Pancreas (tissue), 10 donors: ENCODE data around the gene MATN3. TPM values are rescaled to one million over a fixed set of nuclear protein-coding genes. Genes with fewer than 3 reads are reported as not detected.

Source experiments
- ATAC-seq, 4 donors: fragments of 200-7000 bp; cut with Tn5 transposase; one replicate each; pipeline versions ENCODE4 v1.8.0 to v1.9.1; 2020; ENCODE audit warnings: mild to moderate bottlenecking in 4 of 4, moderate library complexity in 4 of 4
- DNase-seq, 6 donors: peaks; one replicate each; pipeline ENCODE4 v3.0.0-alpha.2; 2020
- FAIRE-seq: peaks from 2 replicates; lab custom pipeline; 2012; peaks lifted over from hg19 to GRCh38; lab: Jason Lieb, UNC
- H3K27ac ChIP-seq, 4 donors: fragments of 200-600 bp; sonication (generic); 1 replicate in 3 of 4; 2 replicates in 1 of 4; pipeline versions ENCODE4 v1.5.0 to v1.8.0; 2020
- H3K27me3 ChIP-seq, 4 donors: fragments of 200-600 bp; one replicate each; pipeline ENCODE4 v1.8.0; 2021
- H3K36me3 ChIP-seq, 3 donors: fragments of 200-600 bp; sonication (generic) in 1 of 3; one replicate each; pipeline versions ENCODE4 v1.5.0 to v1.8.0; 2020 to 2021
- H3K4me1 ChIP-seq, 3 donors: fragments of 200-600 bp; one replicate each; pipeline ENCODE4 v1.8.0; 2021
- H3K4me3 ChIP-seq, 4 donors: fragments of 200-600 bp; sonication (generic) in 2 of 4; one replicate each; pipeline versions ENCODE4 v1.5.0 to v1.8.0; 2020 to 2021
- H3K9me3 ChIP-seq, 4 donors: fragments of 200-600 bp; one replicate each; pipeline ENCODE4 v1.8.0; 2021
- WGBS, 2 donors: extraction: QIAGEN DNeasy Blood & Tissue Kit; methylation state at CpG; one replicate each; pipeline ENCODE4 v1.1.7; 2013; 5-methylcytosine and 5-hydroxymethylcytosine counted together
- intact Hi-C, 3 donors: fragments of 100-400 bp; cut with DNase I; formaldehyde crosslinking; loops; one replicate each; pipeline versions ENCODE4 v1.11.1 to v1.14.2; 2022
- polyA plus RNA-seq, 2 donors: library from polyadenylated mRNA; stranded (reverse); fragments of 200-250 nt; gene quantifications; one replicate each; pipeline ENCODE4 v1.2.3, GENCODE V29; 2013
- total RNA-seq, 6 donors: library from RNA; stranded (reverse); fragmentation: NEBNext Ultra II Directional in 4 of 6; extraction: Animal tissue kit (Norgen Biotek cat#: 25700) in 4 of 6; gene quantifications; one replicate each; pipeline versions ENCODE4 v1.2.1 to v1.2.4, GENCODE V29; 2021 to 2023
- TF ChIP-seq, protein P1 (sequence below), 4 donors: fragments of 200-600 bp; sonication (generic) in 3 of 4; IDR thresholded peaks; one replicate each; pipeline versions ENCODE4 v1.5.0 to v1.8.0; 2021; ENCODE audit warnings: antibody characterized with exemption in 4 of 4
- donor health status: healthy with polysubstance abuse.
- donor health status: DM: no; HTN: no; CAD: no; lungs with moderate emphysema.
- donor health status: DM: no; HTN: no; CAD: no.
- donor health status: control.
- donor health status: control.
- donor health status: Bipolar disorder and iron deficiency.
- donor health status: DM: yes; HTN: yes; CAD: no.
- donor health status: DM: no; HTN: no; CAD: no.
- donor health status: DM: no; HTN: no; CAD: no.
- donor health status: DM: yes; HTN: yes; CAD: no.

MATN3 gene, protein sequence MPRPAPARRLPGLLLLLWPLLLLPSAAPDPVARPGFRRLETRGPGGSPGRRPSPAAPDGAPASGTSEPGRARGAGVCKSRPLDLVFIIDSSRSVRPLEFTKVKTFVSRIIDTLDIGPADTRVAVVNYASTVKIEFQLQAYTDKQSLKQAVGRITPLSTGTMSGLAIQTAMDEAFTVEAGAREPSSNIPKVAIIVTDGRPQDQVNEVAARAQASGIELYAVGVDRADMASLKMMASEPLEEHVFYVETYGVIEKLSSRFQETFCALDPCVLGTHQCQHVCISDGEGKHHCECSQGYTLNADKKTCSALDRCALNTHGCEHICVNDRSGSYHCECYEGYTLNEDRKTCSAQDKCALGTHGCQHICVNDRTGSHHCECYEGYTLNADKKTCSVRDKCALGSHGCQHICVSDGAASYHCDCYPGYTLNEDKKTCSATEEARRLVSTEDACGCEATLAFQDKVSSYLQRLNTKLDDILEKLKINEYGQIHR
- total RNA-seq (1 to 10 TPM in 1 of 6 donors, under 1 TPM in 3, not detected in 2; 0.25 to 3.5 (median 0.52) TPM), polyA plus RNA-seq (under 1 TPM; 0.23 to 0.54 TPM)

DNA sequence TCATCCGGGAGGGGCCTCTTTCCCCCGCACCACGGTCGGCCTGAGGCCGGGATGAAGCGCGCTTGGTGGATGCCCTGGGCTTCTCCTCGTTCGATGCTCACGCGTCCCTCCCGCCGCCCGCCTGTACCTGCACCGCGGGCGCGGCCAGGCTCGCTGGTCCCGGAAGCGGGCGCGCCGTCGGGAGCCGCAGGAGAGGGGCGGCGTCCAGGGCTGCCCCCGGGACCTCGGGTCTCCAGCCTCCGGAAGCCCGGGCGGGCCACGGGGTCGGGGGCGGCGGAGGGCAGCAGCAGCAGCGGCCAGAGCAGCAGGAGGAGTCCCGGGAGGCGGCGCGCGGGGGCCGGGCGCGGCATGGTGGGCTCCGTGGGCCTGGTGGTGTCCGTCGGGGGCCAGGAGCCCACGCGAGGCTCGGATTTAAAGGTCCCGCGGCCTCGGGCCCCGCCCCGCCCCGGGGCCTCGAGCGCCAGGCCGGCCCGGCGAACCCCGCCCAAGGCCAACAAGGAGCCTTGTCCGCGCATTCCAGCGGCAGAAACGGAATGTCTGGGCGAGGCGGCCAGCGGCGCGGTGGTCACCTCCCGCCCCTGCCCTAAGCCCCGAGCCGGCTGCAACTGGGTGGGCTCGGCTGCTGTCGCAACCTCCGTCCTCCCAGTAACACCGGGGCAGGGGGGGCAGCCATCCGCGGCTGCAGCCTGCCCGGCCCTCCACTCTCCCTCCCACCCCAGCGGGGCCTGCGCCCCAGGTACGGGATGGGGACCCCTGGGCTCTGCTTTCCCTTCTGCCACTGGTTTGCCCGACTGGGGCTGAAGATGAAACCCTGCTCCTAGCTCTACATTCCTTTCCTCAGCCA, at the start of gene MATN3:
Gene MATN3 (minus strand): TSS at position 387 of the 844 bp plus-strand sequence. CDS start 37 bp downstream, at position 350.
- ATAC-seq (peak; percentile 71 to 94 (median 82)), FAIRE-seq (no peak), DNase-seq (peak; percentile 22 to 73 (median 43))
- Histone ChIP-seq H3K36me3 (no peaks in the 10 kb centered on the region), H3K4me1 (no peaks in the 10 kb centered on the region), H3K9me3 (no peaks in the 10 kb centered on the region), H3K27me3 (no peaks in the 10 kb centered on the region), H3K27ac (no peak within 1 kb of the TSS), H3K4me3 (peak within 1 kb of the TSS; percentile 37 to 59 (median 45))
- TF ChIP-seq, protein P1, sequence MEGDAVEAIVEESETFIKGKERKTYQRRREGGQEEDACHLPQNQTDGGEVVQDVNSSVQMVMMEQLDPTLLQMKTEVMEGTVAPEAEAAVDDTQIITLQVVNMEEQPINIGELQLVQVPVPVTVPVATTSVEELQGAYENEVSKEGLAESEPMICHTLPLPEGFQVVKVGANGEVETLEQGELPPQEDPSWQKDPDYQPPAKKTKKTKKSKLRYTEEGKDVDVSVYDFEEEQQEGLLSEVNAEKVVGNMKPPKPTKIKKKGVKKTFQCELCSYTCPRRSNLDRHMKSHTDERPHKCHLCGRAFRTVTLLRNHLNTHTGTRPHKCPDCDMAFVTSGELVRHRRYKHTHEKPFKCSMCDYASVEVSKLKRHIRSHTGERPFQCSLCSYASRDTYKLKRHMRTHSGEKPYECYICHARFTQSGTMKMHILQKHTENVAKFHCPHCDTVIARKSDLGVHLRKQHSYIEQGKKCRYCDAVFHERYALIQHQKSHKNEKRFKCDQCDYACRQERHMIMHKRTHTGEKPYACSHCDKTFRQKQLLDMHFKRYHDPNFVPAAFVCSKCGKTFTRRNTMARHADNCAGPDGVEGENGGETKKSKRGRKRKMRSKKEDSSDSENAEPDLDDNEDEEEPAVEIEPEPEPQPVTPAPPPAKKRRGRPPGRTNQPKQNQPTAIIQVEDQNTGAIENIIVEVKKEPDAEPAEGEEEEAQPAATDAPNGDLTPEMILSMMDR (IDR thresholded peaks at IDR 0.05), result no peak
- intact Hi-C loops, result no loop called here
- WGBS, 2 donors, result 2 to 3% methylated on average over 57 to 87 of the region's 87 CpGs

DNA sequence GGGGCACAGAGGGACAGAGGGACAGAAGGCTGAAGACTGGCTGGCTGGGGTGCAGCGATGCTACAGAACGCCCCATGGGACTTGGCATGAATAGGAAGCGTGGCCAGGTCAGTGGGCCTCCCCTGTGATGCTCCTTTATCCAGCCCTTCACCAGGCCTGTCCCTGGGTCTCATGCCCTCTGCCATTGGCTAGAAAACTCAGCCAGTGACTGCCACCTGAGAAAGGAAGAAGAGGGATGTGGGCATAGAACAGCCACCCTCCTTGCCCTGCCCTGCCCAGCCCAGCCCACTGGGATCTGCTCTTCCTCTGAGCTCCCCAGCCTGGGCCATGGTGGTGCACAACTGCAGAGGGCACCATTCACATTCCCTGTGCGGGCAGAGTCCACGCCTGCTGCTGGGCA, 49.5 kb upstream of the MATN3 start:
- intact Hi-C loops, result no loop called here
- Histone ChIP-seq H3K9me3 (no peaks in the 10 kb centered on the region), H3K27ac (no peak overlapping the region), H3K36me3 (no peaks in the 10 kb centered on the region), H3K4me1 (no peaks in the 10 kb centered on the region), H3K27me3 (no peaks in the 10 kb centered on the region), H3K4me3 (no peak overlapping the region)
- TF ChIP-seq, protein P1 (IDR thresholded peaks at IDR 0.05), result no peak
- ATAC-seq (no peak), DNase-seq (no peak), FAIRE-seq (no peak)
- 91 to 99% methylated on average over 5 of the region's 5 CpGs for WGBS, 2 donors

DNA sequence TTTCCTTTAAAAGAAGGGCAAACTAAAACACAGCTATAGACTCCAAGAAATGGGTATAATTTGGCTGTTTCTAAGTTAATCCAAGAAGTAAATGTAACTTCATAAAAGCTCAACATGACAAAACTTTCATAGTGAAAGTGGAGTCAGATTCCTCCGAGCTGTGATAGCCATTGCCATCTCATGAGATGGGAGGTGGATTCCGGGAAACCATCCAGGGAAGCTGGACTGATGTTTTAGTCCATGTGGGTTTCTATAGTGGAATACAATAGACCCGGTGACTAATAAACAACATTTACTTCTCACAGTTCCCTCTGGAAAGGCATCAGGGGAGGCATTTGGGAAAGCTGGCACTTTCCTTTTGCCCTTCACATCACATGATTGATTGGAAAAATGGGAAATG, 49.0 kb upstream of the MATN3 start:
- Histone ChIP-seq H3K27me3 (no peaks in the 10 kb centered on the region), H3K4me1 (no peaks in the 10 kb centered on the region), H3K27ac (no peak overlapping the region), H3K4me3 (no peak overlapping the region), H3K36me3 (no peaks in the 10 kb centered on the region), H3K9me3 (no peaks in the 10 kb centered on the region)
- intact Hi-C loops, result no loop called here
- WGBS, 2 donors, result 86% methylated on average over 3 of the region's 3 CpGs
- FAIRE-seq (no peak), DNase-seq (no peak), ATAC-seq (no peak)
- TF ChIP-seq, protein P1 (IDR thresholded peaks at IDR 0.05), result no peak

DNA sequence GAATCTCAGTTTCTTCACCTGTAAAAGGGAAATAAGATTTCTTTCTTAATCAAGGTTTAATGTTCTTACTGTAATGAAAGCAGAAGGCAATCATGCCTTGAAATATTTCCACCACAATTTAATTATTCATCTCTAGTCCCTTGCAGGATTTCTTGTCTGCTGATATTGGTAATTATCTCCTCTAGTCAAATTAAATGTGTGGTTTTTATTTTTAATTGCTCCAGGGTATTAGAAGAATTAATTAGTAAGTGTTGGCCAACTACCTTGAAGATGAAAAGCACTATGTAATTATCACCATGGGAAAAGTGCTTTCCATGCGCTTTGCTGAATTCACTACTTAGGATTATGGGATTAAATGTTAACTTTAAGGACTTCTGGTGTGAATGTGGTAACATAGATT, 47.6 kb upstream of the MATN3 start:
- no peaks in the 10 kb centered on the region for H3K4me1 ChIP-seq
- TF ChIP-seq, protein P1 (IDR thresholded peaks at IDR 0.05), result no peak
- no peak overlapping the region for H3K4me3 ChIP-seq
- no peaks in the 10 kb centered on the region for H3K9me3 ChIP-seq
- no peaks in the 10 kb centered on the region for H3K36me3 ChIP-seq
- intact Hi-C loops, result no loop called here
- H3K27ac ChIP-seq, result no peak overlapping the region
- WGBS, 2 donors, result 98 to 100% methylated on average over 1 of the region's 1 CpG
- ATAC-seq (no peak), DNase-seq (no peak), FAIRE-seq (no peak)
- H3K27me3 ChIP-seq, result no peaks in the 10 kb centered on the region
